GM23338 (cell line): ENCODE results near the gene DTX1. TPM values are rescaled to one million over a fixed set of nuclear protein-coding genes. Genes with fewer than 3 reads are reported as not detected.

Source experiments
- ATAC-seq: fragments of 200-7000 bp; cut with Tn5 transposase; 3 replicates; pipeline ENCODE4 v1.9.1; 2020
- DNase-seq: peaks from one replicate; pipeline ENCODE4 v3.0.0-alpha.2; 2015; ENCODE audit warnings: low spot score
- H2AFZ ChIP-seq: fragments of 200-600 bp; sonication (generic); 2 replicates; pipeline ENCODE4 v1.8.0; 2016; ENCODE audit warnings: antibody characterized with exemption, mild to moderate bottlenecking, moderate library complexity
- H3F3A ChIP-seq: fragments of 200-600 bp; sonication (generic); replicated peaks from 2 replicates; pipeline ENCODE4 v1.8.0; 2017; ENCODE audit warnings: antibody characterized with exemption, mixed run types, low read depth
- H3K27ac ChIP-seq: fragments of 200-600 bp; sonication (generic); 2 replicates; pipeline ENCODE4 v1.6.1; 2016; ENCODE audit warnings: low read depth
- H3K27me3 ChIP-seq: fragments of 200-600 bp; sonication (generic); 2 replicates; pipeline ENCODE4 v1.8.0; 2016; ENCODE audit warnings: mild to moderate bottlenecking, mixed run types, moderate library complexity; ENCODE audit not compliant: insufficient read depth
- H3K36me3 ChIP-seq: fragments of 200-600 bp; sonication (generic); 2 replicates; pipeline ENCODE4 v1.8.0; 2016; ENCODE audit warnings: mild to moderate bottlenecking; ENCODE audit not compliant: insufficient read depth
- H3K4me1 ChIP-seq: fragments of 200-600 bp; sonication (generic); 2 replicates; pipeline ENCODE4 v1.8.0; 2016; ENCODE audit warnings: mild to moderate bottlenecking, moderate library complexity; ENCODE audit not compliant: insufficient read depth
- H3K4me2 ChIP-seq: fragments of 200-600 bp; sonication (generic); 2 replicates; pipeline ENCODE4 v1.7.1; 2017; ENCODE audit warnings: mixed run types
- H3K4me3 ChIP-seq: fragments of 200-600 bp; sonication (generic); 2 replicates; pipeline ENCODE4 v1.6.1; 2016; ENCODE audit warnings: mixed run types
- H3K79me2 ChIP-seq: fragments of 200-600 bp; sonication (generic); replicated peaks from 2 replicates; pipeline ENCODE4 v1.8.0; 2017; ENCODE audit warnings: mild to moderate bottlenecking; ENCODE audit not compliant: insufficient read depth
- H3K9me2 ChIP-seq: fragments of 200-600 bp; sonication (generic); 2 replicates; pipeline ENCODE4 v1.8.0; 2017; ENCODE audit not compliant: insufficient read depth
- H4K20me1 ChIP-seq: fragments of 200-600 bp; sonication (generic); replicated peaks from 2 replicates; pipeline ENCODE4 v1.8.0; 2017; ENCODE audit warnings: mild to moderate bottlenecking; ENCODE audit not compliant: insufficient read depth
- H3K27ac Mint-ChIP-seq: 2 replicates; pipeline ENCODE4 v1.8.0; 2020; ENCODE audit warnings: inconsistent platforms, mild to moderate bottlenecking, moderate library complexity, mixed read lengths
- H3K27me3 Mint-ChIP-seq: 3 replicates; pipeline ENCODE4 v1.8.0; 2022; ENCODE audit warnings: low read depth, mild to moderate bottlenecking, moderate library complexity, mixed read lengths, inconsistent platforms; ENCODE audit not compliant: insufficient read depth, poor library complexity
- H3K36me3 Mint-ChIP-seq: 3 replicates; pipeline ENCODE4 v1.8.0; 2021; ENCODE audit warnings: low read depth, mild to moderate bottlenecking, inconsistent platforms, moderate library complexity, mixed read lengths
- H3K4me1 Mint-ChIP-seq: 3 replicates; pipeline ENCODE4 v1.8.0; 2020; ENCODE audit warnings: mild to moderate bottlenecking, inconsistent platforms, mixed read lengths
- H3K4me3 Mint-ChIP-seq: 3 replicates; pipeline ENCODE4 v1.8.0; 2021; ENCODE audit warnings: moderate library complexity, mild to moderate bottlenecking, inconsistent platforms, mixed read lengths
- H3K9me3 Mint-ChIP-seq: 3 replicates; pipeline ENCODE4 v1.8.0; 2020; ENCODE audit warnings: moderate library complexity, mild to moderate bottlenecking, inconsistent platforms, mixed read lengths
- CREB1 ChIP-seq: fragments of 250-450 bp; sonication (Bioruptor Pico); IDR thresholded peaks from 2 replicates; pipeline ENCODE4 v1.5.0; 2020; ENCODE audit warnings: low read depth, mild to moderate bottlenecking, moderate library complexity
- EZH2 ChIP-seq: fragments of 200-600 bp; sonication (generic); IDR thresholded peaks from one replicate; pipeline ENCODE4 v1.8.0; 2017; ENCODE audit warnings: antibody characterized with exemption, mild to moderate bottlenecking, low read depth; ENCODE audit not compliant: unreplicated experiment
- EZH2phosphoT487 ChIP-seq: fragments of 200-600 bp; sonication (generic); IDR thresholded peaks from one replicate; pipeline ENCODE4 v1.8.1; 2018; ENCODE audit warnings: antibody characterized with exemption; ENCODE audit not compliant: unreplicated experiment
- JUNB ChIP-seq: IDR thresholded peaks from one replicate; pipeline ENCODE4 v1.6.1; 2016; ENCODE audit warnings: antibody characterized with exemption; ENCODE audit not compliant: unreplicated experiment
- NANOG ChIP-seq: IDR thresholded peaks from 2 replicates; pipeline ENCODE4 v1.6.1; 2016; ENCODE audit warnings: antibody characterized with exemption, borderline replicate concordance
- POLR2AphosphoS5 ChIP-seq: IDR thresholded peaks from 2 replicates; pipeline ENCODE4 v1.6.1; 2016; ENCODE audit warnings: antibody characterized with exemption, low read depth
- REST ChIP-seq: IDR thresholded peaks from one replicate; pipeline ENCODE4 v1.6.1; 2018; ENCODE audit warnings: antibody characterized with exemption; ENCODE audit not compliant: unreplicated experiment
- STAT1 ChIP-seq: IDR thresholded peaks from one replicate; pipeline ENCODE4 v1.6.1; 2016; ENCODE audit warnings: antibody characterized with exemption; ENCODE audit not compliant: unreplicated experiment
- ZNF114 ChIP-seq: fragments of 250-450 bp; sonication (Bioruptor Pico); IDR thresholded peaks from 2 replicates; pipeline ENCODE4 v1.5.0; 2020; ENCODE audit warnings: mild to moderate bottlenecking, moderate library complexity
- ZNF331 ChIP-seq: fragments of 250-450 bp; sonication (Bioruptor Pico); IDR thresholded peaks from 2 replicates; pipeline ENCODE4 v1.5.0; 2020; ENCODE audit warnings: low read depth, mild to moderate bottlenecking, moderate library complexity
- polyA plus RNA-seq: library from polyadenylated mRNA; unstranded; fragments of >200 nt; fragmentation: Nextera tagmentation; extraction: Ambion mirVana; gene quantifications from 2 replicates; pipeline ENCODE4 v1.2.1, GENCODE V29; 2016
- total RNA-seq: library from RNA; depleted of rRNA; stranded (reverse); fragments of >200 nt; shearing (Covaris generic); gene quantifications from 2 replicates; pipeline ENCODE4 v1.2.3, GENCODE V29; 2014
- TF ChIP-seq, protein P1 (sequence below), 2 experiments: fragments of 200-600 bp in 1 of 2; sonication (generic) in 1 of 2; conservative IDR thresholded peaks; 2 replicates each; pipeline versions ENCODE4 v1.5.1 to v1.6.1; 2016 to 2017; ENCODE audit warnings: antibody characterized with exemption in 2 of 2, low read depth in 2 of 2, mild to moderate bottlenecking in 2 of 2, moderate library complexity in 1 of 2
- TF ChIP-seq, protein P2 (sequence below): fragments of 250-450 bp; sonication (Bioruptor Pico); IDR thresholded peaks from 2 replicates; pipeline ENCODE4 v1.5.0; 2020; ENCODE audit warnings: mild to moderate bottlenecking, moderate library complexity
- TF ChIP-seq, protein P3 (sequence below): IDR thresholded peaks from 2 replicates; pipeline ENCODE4 v1.6.1; 2016; ENCODE audit warnings: antibody characterized with exemption

DTX1 gene
- total and polyA plus RNA-seq, 2 experiments from 2014 or later, result 1.6 to 9.0 TPM

- H3F3A ChIP-seq, result 0 out of 2 replicates have a peak, but pooled peaks cover 5% of the 10 kb centered on the region
- H4K20me1 ChIP-seq, result no peaks in the 10 kb centered on the region
- H3K4me3 Mint-ChIP-seq, result peak overlapping the region; percentile 71
- DNase-seq, result no peak
- H3K9me3 Mint-ChIP-seq, result no peaks in the 10 kb centered on the region
- no peak for ATAC-seq
- peak overlapping the region; percentile 80 for H2AFZ ChIP-seq
- H3K9me2 ChIP-seq, result no peaks in the 10 kb centered on the region
- H3K36me3 Mint-ChIP-seq, result no peaks in the 10 kb centered on the region
- H3K27ac Mint-ChIP-seq, result no peak overlapping the region
- no peak overlapping the region for H3K27ac ChIP-seq
- H3K79me2 ChIP-seq, result no peaks in the 10 kb centered on the region
- peaks cover 3% of the 10 kb centered on the region; the same call in 1 of the 3 replicates for H3K4me1 Mint-ChIP-seq
- peaks cover 21% of the 10 kb centered on the region for H3K27me3 Mint-ChIP-seq
- peaks cover 25% of the 10 kb centered on the region for H3K27me3 ChIP-seq
- no peaks in the 10 kb centered on the region for H3K4me1 ChIP-seq
- H3K36me3 ChIP-seq, result no peaks in the 10 kb centered on the region
- H3K4me3 ChIP-seq, result peak overlapping the region; percentile 69
- peak overlapping the region; percentile 83 for H3K4me2 ChIP-seq
- TF ChIP-seq JUNB (no peak), ZNF114 (no peak), EZH2phosphoT487 (no peak), POLR2AphosphoS5 (no peak), CREB1 (CRISPR knock-in tag) (no peak), STAT1 (no peak), EZH2 (no peak), REST (no peak), NANOG (no peak), ZNF331 (no peak)
- TF ChIP-seq, protein P1, sequence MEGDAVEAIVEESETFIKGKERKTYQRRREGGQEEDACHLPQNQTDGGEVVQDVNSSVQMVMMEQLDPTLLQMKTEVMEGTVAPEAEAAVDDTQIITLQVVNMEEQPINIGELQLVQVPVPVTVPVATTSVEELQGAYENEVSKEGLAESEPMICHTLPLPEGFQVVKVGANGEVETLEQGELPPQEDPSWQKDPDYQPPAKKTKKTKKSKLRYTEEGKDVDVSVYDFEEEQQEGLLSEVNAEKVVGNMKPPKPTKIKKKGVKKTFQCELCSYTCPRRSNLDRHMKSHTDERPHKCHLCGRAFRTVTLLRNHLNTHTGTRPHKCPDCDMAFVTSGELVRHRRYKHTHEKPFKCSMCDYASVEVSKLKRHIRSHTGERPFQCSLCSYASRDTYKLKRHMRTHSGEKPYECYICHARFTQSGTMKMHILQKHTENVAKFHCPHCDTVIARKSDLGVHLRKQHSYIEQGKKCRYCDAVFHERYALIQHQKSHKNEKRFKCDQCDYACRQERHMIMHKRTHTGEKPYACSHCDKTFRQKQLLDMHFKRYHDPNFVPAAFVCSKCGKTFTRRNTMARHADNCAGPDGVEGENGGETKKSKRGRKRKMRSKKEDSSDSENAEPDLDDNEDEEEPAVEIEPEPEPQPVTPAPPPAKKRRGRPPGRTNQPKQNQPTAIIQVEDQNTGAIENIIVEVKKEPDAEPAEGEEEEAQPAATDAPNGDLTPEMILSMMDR (conservative IDR thresholded peaks at IDR 0.05; ENCODE audit: low read depth in 2 of 2), result no peak
- TF ChIP-seq, protein P2, sequence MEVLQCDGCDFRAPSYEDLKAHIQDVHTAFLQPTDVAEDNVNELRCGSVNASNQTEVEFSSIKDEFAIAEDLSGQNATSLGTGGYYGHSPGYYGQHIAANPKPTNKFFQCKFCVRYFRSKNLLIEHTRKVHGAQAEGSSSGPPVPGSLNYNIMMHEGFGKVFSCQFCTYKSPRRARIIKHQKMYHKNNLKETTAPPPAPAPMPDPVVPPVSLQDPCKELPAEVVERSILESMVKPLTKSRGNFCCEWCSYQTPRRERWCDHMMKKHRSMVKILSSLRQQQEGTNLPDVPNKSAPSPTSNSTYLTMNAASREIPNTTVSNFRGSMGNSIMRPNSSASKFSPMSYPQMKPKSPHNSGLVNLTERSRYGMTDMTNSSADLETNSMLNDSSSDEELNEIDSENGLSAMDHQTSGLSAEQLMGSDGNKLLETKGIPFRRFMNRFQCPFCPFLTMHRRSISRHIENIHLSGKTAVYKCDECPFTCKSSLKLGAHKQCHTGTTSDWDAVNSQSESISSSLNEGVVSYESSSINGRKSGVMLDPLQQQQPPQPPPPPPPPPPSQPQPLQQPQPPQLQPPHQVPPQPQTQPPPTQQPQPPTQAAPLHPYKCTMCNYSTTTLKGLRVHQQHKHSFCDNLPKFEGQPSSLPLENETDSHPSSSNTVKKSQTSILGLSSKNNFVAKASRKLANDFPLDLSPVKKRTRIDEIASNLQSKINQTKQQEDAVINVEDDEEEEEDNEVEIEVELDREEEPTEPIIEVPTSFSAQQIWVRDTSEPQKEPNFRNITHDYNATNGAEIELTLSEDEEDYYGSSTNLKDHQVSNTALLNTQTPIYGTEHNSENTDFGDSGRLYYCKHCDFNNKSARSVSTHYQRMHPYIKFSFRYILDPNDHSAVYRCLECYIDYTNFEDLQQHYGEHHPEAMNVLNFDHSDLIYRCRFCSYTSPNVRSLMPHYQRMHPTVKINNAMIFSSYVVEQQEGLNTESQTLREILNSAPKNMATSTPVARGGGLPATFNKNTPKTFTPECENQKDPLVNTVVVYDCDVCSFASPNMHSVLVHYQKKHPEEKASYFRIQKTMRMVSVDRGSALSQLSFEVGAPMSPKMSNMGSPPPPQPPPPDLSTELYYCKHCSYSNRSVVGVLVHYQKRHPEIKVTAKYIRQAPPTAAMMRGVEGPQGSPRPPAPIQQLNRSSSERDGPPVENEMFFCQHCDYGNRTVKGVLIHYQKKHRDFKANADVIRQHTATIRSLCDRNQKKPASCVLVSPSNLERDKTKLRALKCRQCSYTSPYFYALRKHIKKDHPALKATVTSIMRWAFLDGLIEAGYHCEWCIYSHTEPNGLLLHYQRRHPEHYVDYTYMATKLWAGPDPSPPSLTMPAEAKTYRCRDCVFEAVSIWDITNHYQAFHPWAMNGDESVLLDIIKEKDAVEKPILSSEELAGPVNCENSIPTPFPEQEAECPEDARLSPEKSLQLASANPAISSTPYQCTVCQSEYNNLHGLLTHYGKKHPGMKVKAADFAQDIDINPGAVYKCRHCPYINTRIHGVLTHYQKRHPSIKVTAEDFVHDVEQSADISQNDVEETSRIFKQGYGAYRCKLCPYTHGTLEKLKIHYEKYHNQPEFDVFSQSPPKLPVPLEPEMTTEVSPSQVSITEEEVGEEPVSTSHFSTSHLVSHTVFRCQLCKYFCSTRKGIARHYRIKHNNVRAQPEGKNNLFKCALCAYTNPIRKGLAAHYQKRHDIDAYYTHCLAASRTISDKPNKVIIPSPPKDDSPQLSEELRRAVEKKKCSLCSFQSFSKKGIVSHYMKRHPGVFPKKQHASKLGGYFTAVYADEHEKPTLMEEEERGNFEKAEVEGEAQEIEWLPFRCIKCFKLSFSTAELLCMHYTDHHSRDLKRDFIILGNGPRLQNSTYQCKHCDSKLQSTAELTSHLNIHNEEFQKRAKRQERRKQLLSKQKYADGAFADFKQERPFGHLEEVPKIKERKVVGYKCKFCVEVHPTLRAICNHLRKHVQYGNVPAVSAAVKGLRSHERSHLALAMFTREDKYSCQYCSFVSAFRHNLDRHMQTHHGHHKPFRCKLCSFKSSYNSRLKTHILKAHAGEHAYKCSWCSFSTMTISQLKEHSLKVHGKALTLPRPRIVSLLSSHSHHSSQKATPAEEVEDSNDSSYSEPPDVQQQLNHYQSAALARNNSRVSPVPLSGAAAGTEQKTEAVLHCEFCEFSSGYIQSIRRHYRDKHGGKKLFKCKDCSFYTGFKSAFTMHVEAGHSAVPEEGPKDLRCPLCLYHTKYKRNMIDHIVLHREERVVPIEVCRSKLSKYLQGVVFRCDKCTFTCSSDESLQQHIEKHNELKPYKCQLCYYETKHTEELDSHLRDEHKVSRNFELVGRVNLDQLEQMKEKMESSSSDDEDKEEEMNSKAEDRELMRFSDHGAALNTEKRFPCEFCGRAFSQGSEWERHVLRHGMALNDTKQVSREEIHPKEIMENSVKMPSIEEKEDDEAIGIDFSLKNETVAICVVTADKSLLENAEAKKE (CRISPR knock-in tag), result no peak
- TF ChIP-seq, protein P3, sequence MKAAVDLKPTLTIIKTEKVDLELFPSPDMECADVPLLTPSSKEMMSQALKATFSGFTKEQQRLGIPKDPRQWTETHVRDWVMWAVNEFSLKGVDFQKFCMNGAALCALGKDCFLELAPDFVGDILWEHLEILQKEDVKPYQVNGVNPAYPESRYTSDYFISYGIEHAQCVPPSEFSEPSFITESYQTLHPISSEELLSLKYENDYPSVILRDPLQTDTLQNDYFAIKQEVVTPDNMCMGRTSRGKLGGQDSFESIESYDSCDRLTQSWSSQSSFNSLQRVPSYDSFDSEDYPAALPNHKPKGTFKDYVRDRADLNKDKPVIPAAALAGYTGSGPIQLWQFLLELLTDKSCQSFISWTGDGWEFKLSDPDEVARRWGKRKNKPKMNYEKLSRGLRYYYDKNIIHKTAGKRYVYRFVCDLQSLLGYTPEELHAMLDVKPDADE, result no peak
These were observed 224 bp upstream of the DTX1 start for GRCh38 chr12:113056381-113056630.
